Measurements from ENCODE around the gene ARHGAP32.

DNA sequence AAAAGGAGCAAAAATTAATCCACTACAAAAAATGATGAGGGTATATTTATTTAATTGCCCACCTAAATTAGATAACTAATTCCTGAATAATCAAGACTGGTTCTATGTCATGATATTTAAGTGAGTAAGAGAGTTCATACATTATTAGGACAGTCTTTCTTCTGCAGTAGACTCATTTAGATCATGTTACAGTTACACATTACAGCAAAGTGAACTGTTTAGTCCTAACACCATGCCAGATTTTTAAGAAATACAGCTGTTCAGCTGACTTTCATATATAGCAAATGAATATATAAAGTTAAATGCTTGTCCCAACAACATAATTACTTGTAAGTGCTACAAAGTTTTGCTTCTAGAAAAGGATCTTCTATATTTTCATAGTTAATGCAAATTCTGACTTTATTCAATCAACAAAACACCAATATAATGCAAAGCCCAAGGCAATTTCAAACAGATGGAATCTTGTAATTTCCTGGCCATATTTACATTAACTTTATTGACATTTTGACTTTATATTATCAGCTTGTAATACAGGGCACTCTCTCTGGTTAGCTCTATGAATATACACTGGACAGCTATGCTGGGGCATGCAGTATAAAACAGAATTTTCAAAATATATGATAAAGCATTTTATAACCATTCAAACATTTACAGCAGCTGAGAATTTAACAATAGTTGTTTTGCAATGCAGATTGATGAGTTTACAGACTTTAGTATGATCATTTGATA is 203.7 kb downstream of the ARHGAP32 start:
- TF ChIP-seq CTCF (IDR thresholded peaks at IDR 0.05; ENCODE audit: low read depth, low read length) (no peak), POLR2A (IDR thresholded peaks at IDR 0.05; ENCODE audit: extremely low read depth, insufficient read length) (no peak), MYC (IDR thresholded peaks at IDR 0.05; ENCODE audit: low read depth, low read length) (no peak)
- TF ChIP-seq, protein P1, sequence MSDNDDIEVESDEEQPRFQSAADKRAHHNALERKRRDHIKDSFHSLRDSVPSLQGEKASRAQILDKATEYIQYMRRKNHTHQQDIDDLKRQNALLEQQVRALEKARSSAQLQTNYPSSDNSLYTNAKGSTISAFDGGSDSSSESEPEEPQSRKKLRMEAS (IDR thresholded peaks at IDR 0.05; ENCODE audit: low read depth, low read length), result no peak

Measured in NB4 (cell line).